C4-2B (cell line): ENCODE results near the gene CCDC71.

ENCODE experiments used
- ZFX ChIP-seq: fragments of 450-650 bp; IDR thresholded peaks from 2 replicates; pipeline ENCODE4 v1.6.1; 2017
- TF ChIP-seq, protein P1 (sequence below): fragments of 450-650 bp; conservative IDR thresholded peaks from 2 replicates; pipeline ENCODE4 v1.5.1; 2017; ENCODE audit warnings: mild to moderate bottlenecking

GRCh38 chr3:49133226-49133951 is 32.7 kb downstream of the CCDC71 start:
- TF ChIP-seq, protein P1, sequence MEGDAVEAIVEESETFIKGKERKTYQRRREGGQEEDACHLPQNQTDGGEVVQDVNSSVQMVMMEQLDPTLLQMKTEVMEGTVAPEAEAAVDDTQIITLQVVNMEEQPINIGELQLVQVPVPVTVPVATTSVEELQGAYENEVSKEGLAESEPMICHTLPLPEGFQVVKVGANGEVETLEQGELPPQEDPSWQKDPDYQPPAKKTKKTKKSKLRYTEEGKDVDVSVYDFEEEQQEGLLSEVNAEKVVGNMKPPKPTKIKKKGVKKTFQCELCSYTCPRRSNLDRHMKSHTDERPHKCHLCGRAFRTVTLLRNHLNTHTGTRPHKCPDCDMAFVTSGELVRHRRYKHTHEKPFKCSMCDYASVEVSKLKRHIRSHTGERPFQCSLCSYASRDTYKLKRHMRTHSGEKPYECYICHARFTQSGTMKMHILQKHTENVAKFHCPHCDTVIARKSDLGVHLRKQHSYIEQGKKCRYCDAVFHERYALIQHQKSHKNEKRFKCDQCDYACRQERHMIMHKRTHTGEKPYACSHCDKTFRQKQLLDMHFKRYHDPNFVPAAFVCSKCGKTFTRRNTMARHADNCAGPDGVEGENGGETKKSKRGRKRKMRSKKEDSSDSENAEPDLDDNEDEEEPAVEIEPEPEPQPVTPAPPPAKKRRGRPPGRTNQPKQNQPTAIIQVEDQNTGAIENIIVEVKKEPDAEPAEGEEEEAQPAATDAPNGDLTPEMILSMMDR = no peak
- TF ChIP-seq ZFX = no peak
